Gastroesophageal sphincter (tissue), 3 donors: Measurements from ENCODE around the gene DNAAF5.

Experiments used
- CTCF ChIP-seq, 4 experiments: fragments of 200-600 bp in 2 of 4; fragments of 450-650 bp in 2 of 4; sonication (generic) in 1 of 4; IDR thresholded peaks; one replicate each; pipeline ENCODE4 v1.5.1; 2017 to 2019; ENCODE audit warnings: antibody characterized with exemption in 4 of 4, mild to moderate bottlenecking in 2 of 4, moderate library complexity in 2 of 4
- POLR2AphosphoS5 ChIP-seq: sonication (generic); formaldehyde crosslinking; IDR thresholded peaks from one replicate; pipeline ENCODE4 v1.6.1; 2017; ENCODE audit warnings: antibody characterized with exemption

GRCh38 chr7:728602-729001, 2.1 kb downstream of the DNAAF5 start:
- no peak for TF ChIP-seq CTCF (IDR thresholded peaks at IDR 0.05)
- TF ChIP-seq POLR2AphosphoS5: no peak
